CD4-positive, alpha-beta T cell treated with Interleukin-21 for 1 hour (primary cell): ENCODE data around the gene IDH3B.

Experiments
- DNase-seq: peaks from one replicate; pipeline ENCODE4 v3.0.0-alpha.2; 2020

IDH3B gene

GRCh38 chr20:2655331-2656116 lies 8.5 kb downstream of the IDH3B start:
- DNase-seq: no peak

- DNase-seq: no peak
These were observed 9.2 kb downstream of the IDH3B start for GRCh38 chr20:2654831-2655230.

GRCh38 chr20:2654384-2654822 lies 9.6 kb downstream of the IDH3B start:
- DNase-seq: no peak

- DNase-seq: no peak
These were observed 10.2 kb downstream of the IDH3B start for GRCh38 chr20:2653556-2654383.

GRCh38 chr20:2652724-2653555 lies 11.1 kb downstream of the IDH3B start:
- DNase-seq: no peak

GRCh38 chr20:2651772-2652723 lies 12.0 kb downstream of the IDH3B start, which contains the start of gene NOP56:
NOP56 (plus strand) TSS chr20:2652632; CDS start chr20:2652661, 29 bp downstream.
- peak; percentile 95 for DNase-seq

- no peak for DNase-seq
These were observed 20.3 kb downstream of the IDH3B start for GRCh38 chr20:2643708-2644107.

GRCh38 chr20:2640899-2641298 lies 23.1 kb downstream of the IDH3B start:
- DNase-seq: no peak

- DNase-seq: no peak
These were observed 23.8 kb downstream of the IDH3B start for GRCh38 chr20:2640260-2640659.

GRCh38 chr20:2637246-2637645 lies 26.8 kb downstream of the IDH3B start:
- DNase-seq: peak; percentile 37

- DNase-seq: no peak
These were observed 30.6 kb downstream of the IDH3B start for GRCh38 chr20:2633381-2633780.

- DNase-seq: no peak
These were observed 32.8 kb downstream of the IDH3B start for GRCh38 chr20:2631228-2631627.

- no peak for DNase-seq
These were observed 37.0 kb downstream of the IDH3B start for GRCh38 chr20:2626853-2627541.

GRCh38 chr20:2625062-2625461 lies 39.0 kb downstream of the IDH3B start:
- no peak for DNase-seq

- DNase-seq: no peak
These were observed 39.8 kb downstream of the IDH3B start for GRCh38 chr20:2624190-2624589.

GRCh38 chr20:2619961-2620595 lies 43.9 kb downstream of the IDH3B start:
- no peak for DNase-seq

GRCh38 chr20:2619337-2619736 lies 44.7 kb downstream of the IDH3B start:
- DNase-seq: no peak

- DNase-seq: no peak
These were observed 45.2 kb downstream of the IDH3B start for GRCh38 chr20:2618815-2619214.

- no peak for DNase-seq
These were observed 46.8 kb downstream of the IDH3B start for GRCh38 chr20:2617099-2617714.

GRCh38 chr20:2616634-2617033 lies 47.4 kb downstream of the IDH3B start:
- no peak for DNase-seq
